HG02870 (cell line): Measurements from ENCODE around the gene ITPR2.
"Not testable (repeated sequence)": the region's sequence is repeated elsewhere in the genome, so short reads cannot be mapped to it uniquely, and the experiment has no call there.

ENCODE experiments used
- ATAC-seq: cut with Tn5 transposase; IDR thresholded peaks from one replicate; pipeline ENCODE4 v1.9.1; 2021; ENCODE audit warnings: mild to moderate bottlenecking, moderate library complexity; ENCODE audit not compliant: unreplicated experiment

The ITPR2 gene

DNA sequence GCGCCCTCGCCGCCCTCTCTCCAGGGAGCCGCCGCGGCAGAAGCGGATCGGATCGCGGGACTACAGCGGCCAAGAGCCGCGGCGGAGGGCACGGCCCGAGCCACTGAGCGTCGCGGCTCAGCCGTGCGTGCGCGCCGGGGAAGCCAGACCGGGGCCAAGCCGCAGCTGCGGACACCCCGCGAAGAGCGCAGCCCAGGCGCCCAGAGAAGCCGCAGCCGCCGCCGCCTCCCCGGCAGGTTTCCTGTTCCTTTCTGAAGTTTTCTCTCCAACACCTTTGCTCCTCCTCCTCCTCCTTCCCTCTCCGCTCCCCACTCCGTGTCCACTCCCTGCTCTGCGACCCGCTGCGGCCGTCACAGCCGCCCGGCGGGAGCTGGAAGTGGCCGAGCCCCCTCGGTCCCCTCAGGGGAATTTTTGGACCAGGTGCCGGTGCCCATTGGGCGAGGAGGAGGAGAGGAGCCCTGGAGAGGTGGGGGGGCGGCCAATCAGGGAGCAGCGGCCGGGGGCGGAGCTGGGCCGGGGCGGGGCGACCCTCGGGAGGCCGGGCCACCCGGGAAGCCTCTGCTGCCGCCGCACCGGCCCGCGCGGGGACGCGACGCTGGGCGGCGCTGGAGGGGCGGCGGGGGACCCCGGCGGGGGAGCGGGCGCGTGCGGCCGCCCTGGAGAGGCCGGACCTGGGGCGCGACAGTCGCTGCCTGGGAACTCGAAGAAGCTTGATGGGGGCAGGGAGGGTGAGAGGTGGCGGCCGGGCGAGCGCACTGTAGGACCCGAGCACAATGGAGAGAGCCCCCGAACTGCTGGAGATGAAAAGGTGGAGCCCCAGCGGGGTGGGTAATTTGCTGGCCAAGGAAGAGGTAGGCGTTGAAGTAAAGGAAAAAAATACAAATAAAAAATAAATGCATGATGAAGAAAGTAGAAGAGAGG is at the start of gene ITPR2:
TSS of gene ITPR2 (minus strand) at position 373 of the 921 bp plus-strand sequence. CDS start 413 bp downstream, outside the sequence.
- ATAC-seq: peak; percentile 65

DNA sequence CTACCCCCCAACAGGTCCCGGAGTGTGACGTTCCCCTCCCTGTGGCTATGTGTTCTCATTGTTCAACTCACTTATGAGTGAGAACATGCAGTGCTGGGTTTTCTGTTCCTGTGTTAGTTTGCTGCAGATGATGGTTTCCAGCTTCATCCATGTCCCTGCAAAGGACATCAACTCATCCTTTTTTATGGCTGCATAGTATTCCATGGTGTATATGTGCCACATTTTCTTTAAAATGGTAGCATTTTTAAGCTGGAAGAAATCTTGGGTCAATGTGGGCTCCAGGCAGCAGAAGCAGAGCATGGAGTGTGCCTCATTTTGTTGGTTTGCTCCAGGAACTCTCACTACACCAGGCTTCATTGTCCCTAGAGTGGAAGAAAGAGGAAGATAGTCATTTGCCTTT is 47.6 kb upstream of the ITPR2 start:
- ATAC-seq: no peak

DNA sequence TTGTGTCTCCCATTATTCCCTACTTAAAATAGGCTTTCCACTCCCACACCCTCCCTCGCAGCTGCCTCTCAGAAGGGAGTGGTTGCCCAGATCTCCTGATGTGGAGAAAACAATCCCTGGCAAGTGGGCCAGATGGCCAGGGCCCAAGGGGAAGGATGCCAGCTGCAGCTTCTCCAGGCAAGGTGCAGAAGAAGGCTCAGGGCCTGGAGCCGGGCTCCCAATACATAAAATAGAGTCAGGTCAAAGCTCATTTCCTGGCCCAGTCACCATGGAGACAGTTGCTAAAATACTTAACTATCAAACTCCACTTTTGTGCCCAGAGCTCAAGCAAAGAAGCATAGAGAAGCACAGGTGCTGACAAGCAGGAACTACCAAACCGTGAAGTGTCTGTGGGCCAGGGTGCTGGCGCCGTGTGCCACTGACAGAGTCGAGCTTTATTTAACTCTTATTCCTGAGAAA is 45.7 kb upstream of the ITPR2 start:
- ATAC-seq: no peak

GRCh38 chr12:26874501-26875296 is 41.7 kb upstream of the ITPR2 start:
- ATAC-seq: peak; percentile 84

DNA sequence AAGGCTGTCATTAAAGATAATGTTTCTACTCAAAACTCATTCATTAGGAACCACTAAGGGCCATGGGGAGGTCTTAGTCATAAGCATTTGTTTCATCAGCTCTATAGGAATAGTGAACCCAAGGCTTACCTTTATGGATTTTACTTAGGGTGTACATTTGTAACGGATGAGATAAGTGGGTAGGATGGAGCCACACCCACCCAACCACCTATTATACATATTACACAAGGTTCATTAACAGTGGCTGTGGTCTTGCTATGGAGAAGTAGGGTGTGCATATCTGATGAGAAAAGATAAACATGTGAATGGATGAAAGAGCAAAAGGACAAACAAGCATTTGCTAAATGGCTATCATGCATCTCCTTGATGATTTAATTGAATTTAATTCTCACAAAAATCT is 39.6 kb upstream of the ITPR2 start:
- no peak for ATAC-seq

DNA sequence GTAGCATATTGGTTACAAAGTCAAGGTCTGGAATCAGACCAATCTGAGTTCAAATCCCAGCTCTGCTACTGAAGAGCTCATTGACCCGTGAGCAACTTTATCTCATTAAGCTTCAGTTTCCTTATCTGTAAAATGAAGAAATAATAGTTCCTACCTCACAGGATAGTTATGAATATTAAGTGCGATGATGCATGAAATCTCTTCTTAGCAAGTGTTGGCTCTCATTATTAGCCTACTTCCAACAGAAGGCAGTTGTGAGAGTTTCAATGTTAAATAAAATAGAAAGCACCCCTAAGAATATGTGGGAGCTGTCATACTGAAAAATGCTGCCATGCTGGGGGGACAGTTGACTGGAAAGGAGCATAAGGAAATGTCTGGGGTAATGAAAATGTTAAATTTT is 39.0 kb upstream of the ITPR2 start:
- ATAC-seq: no peak

- ATAC-seq: no peak
These were observed 37.8 kb upstream of the ITPR2 start for GRCh38 chr12:26870491-26871419.

GRCh38 chr12:26869908-26870459 is 37.0 kb upstream of the ITPR2 start:
- no peak for ATAC-seq

GRCh38 chr12:26869104-26869494 is 36.1 kb upstream of the ITPR2 start:
- no peak for ATAC-seq

GRCh38 chr12:26868447-26869103 is 35.6 kb upstream of the ITPR2 start:
- ATAC-seq: no peak

- peak; percentile 83 for ATAC-seq
These were observed 34.1 kb upstream of the ITPR2 start for GRCh38 chr12:26867080-26867479.

- no peak for ATAC-seq
These were observed 30.5 kb upstream of the ITPR2 start for GRCh38 chr12:26863515-26863914.

GRCh38 chr12:26862787-26863186 is 29.8 kb upstream of the ITPR2 start:
- ATAC-seq: not testable (repeated sequence)

GRCh38 chr12:26861690-26862089 is 28.7 kb upstream of the ITPR2 start:
- ATAC-seq: no peak

DNA sequence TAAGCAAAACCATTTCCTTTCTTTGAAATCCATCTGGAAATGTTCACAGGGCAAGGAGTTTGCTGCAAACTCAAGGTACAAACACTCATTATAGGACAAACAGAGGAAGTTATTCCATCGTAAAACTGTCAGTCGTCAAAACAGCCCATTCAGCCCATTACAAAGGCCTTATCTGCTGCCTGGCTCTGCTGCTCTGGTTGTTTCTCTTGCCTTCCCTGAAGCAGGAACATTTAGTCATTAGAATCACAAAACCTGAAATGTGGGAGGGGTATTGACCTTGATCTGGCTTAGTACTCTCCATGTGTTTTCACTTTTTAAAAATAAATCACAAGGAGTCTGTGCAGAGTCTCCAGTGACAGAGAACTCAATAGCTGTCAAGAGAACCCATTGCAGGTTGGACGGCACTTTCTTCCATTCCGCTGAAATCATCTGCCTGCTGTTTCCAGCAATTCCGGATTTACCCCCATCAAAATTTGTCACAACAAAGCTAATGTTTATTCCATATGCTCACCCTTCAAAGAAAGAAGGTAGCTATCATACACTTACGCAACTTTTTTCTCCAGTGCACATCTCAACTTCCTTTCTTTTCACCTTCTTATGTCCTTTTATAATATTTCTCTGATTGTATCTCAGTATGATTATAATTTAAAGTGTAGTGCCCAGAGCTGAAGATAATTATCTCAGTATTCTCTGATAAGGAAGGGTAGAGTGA is 24.6 kb upstream of the ITPR2 start:
- no peak for ATAC-seq

DNA sequence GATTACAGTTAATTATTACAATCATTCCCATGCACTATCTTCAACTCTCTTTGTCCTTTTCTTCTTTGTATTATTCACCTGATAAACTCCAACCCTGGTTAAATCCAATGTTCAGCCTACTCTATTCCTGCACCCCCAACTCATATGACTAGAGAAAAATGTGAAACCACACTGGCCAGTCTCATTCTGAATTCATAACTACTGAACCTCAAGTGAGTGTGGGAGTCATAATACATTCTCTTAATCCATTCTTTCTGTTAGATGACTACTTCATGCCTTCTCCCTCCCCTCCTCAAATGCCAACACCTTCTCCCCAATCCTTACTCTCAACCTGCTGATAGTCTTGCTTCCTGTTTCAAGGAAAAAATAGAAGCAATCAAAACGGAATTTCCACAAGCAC is 22.3 kb upstream of the ITPR2 start:
- ATAC-seq: no peak

DNA sequence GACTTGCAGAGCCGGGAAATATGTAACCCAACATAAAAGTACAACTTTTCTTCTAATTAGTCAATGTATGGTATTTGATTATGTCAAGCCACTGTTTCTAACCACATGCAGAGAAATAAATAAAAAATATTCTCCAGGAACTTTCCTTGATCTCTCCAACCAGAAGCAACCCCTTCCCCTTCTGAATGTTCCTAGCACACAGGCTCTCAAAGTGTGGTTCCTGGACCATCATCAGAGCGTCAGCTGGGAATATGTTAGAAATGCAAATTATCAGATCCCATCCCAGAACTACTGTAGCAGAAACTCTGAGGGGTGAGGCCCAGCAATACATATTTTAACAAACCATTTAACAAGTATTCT is 21.0 kb upstream of the ITPR2 start:
- no peak for ATAC-seq

- peak; percentile 72 for ATAC-seq
These were observed 20.5 kb upstream of the ITPR2 start for GRCh38 chr12:26853303-26854030.
